ENCODE measurements around the gene LRMDA. TPM values are rescaled to one million over a fixed set of nuclear protein-coding genes. Genes with fewer than 3 reads are reported as not detected.

Gene LRMDA
- total and polyA plus RNA-seq, 2 donors (not counting 1 experiment from before 2014, with no cell fraction given), result 0.12 TPM; not detected in 1

- Mint-ChIP-seq H3K4me1 (no peaks in the 10 kb centered on the region), H3K4me3 (no peak overlapping the region), H3K27ac (no peak overlapping the region), H3K27me3 (peaks cover 3% of the 10 kb centered on the region), H3K9me3 (ENCODE audit: insufficient read depth) (no peaks in the 10 kb centered on the region)
- no peaks in the 10 kb centered on the region for H3K4me1 ChIP-seq (ENCODE audit: control insufficient read depth in 2 of 2, insufficient read depth in 2 of 2, low read length in 2 of 2)
- no peaks in the 10 kb centered on the region for H3K27me3 ChIP-seq (replicated peaks in 1 of 4; ENCODE audit: control extremely low read depth in 1 of 4, control insufficient read depth in 3 of 4, insufficient read depth in 4 of 4, low read length in 3 of 4)
- no peaks in the 10 kb centered on the region for H4K20me1 ChIP-seq (ENCODE audit: control insufficient read depth, insufficient read depth, low read length, poor library complexity, severe bottlenecking)
- no peak overlapping the region for H3K4me2 ChIP-seq (replicated peaks; ENCODE audit: low read depth, low read length, poor library complexity, severe bottlenecking)
- H3K9me3 ChIP-seq (ENCODE audit: control extremely low read depth in 1 of 3, control insufficient read depth in 2 of 3, insufficient read depth in 1 of 3, low read length in 2 of 3), result no peaks in the 10 kb centered on the region
- no peak for DNase-seq
- TF ChIP-seq CTCF (IDR thresholded peaks at IDR 0.05), result no peak
- TF ChIP-seq EZH2 (IDR thresholded peaks at IDR 0.05; ENCODE audit: borderline replicate concordance, insufficient read depth, low read depth, low read length, poor library complexity, severe bottlenecking), result no peak
- no peak overlapping the region for H3K4me3 ChIP-seq (ENCODE audit: control extremely low read depth in 1 of 5, extremely low read depth in 1 of 5, insufficient read depth in 1 of 5, low read depth in 2 of 5, low read length in 4 of 5)
- H3K27ac ChIP-seq (ENCODE audit: low read length in 2 of 2), result no peak overlapping the region
- CTCF ChIA-PET, result no interaction called here
- no peak for ATAC-seq (ENCODE audit: low read depth)
- no peak overlapping the region for H3K9ac ChIP-seq (ENCODE audit: low read length)
- no peaks in the 10 kb centered on the region for H3K36me3 ChIP-seq (replicated peaks in 1 of 2; ENCODE audit: control extremely low read depth in 1 of 2, control insufficient read depth in 1 of 2, extremely low read depth in 1 of 2, insufficient read depth in 2 of 2, low read length in 1 of 2)
- H2AFZ ChIP-seq (ENCODE audit: insufficient read depth, low read depth, low read length, poor library complexity, severe bottlenecking), result no peak overlapping the region
- POLR2A ChIA-PET, result no interaction called here
- intact Hi-C loops (cut with micrococcal nuclease), result no loop called here
- no peaks in the 10 kb centered on the region for H3K79me2 ChIP-seq (ENCODE audit: control insufficient read depth, insufficient read depth, low read length)
- WGBS (ENCODE audit: insufficient coverage), result 80% methylated on average over 1 of the region's 2 CpGs
Observed at GRCh38 chr10:75733135-75733890, 301.9 kb downstream of the LRMDA start.

- intact Hi-C loops (cut with micrococcal nuclease), result no loop called here
- Histone ChIP-seq H2AFZ (ENCODE audit: insufficient read depth, low read depth, low read length, poor library complexity, severe bottlenecking) (no peak overlapping the region), H3K27ac (ENCODE audit: low read length in 2 of 2) (no peak overlapping the region), H3K4me3 (ENCODE audit: control extremely low read depth in 1 of 5, extremely low read depth in 1 of 5, insufficient read depth in 1 of 5, low read depth in 2 of 5, low read length in 4 of 5) (no peak overlapping the region), H3K27me3 (replicated peaks in 1 of 4; ENCODE audit: control extremely low read depth in 1 of 4, control insufficient read depth in 3 of 4, insufficient read depth in 4 of 4, low read length in 3 of 4) (no peaks in the 10 kb centered on the region), H3K4me1 (ENCODE audit: control insufficient read depth in 2 of 2, insufficient read depth in 2 of 2, low read length in 2 of 2) (no peaks in the 10 kb centered on the region), H3K36me3 (replicated peaks in 1 of 2; ENCODE audit: control extremely low read depth in 1 of 2, control insufficient read depth in 1 of 2, extremely low read depth in 1 of 2, insufficient read depth in 2 of 2, low read length in 1 of 2) (no peaks in the 10 kb centered on the region), H3K4me2 (replicated peaks; ENCODE audit: low read depth, low read length, poor library complexity, severe bottlenecking) (no peak overlapping the region), H3K9ac (ENCODE audit: low read length) (no peak overlapping the region), H4K20me1 (ENCODE audit: control insufficient read depth, insufficient read depth, low read length, poor library complexity, severe bottlenecking) (no peaks in the 10 kb centered on the region), H3K9me3 (ENCODE audit: control extremely low read depth in 1 of 3, control insufficient read depth in 2 of 3, insufficient read depth in 1 of 3, low read length in 2 of 3) (no peaks in the 10 kb centered on the region), H3K79me2 (ENCODE audit: control insufficient read depth, insufficient read depth, low read length) (no peaks in the 10 kb centered on the region)
- Mint-ChIP-seq H3K4me1 (no peaks in the 10 kb centered on the region), H3K9me3 (ENCODE audit: insufficient read depth) (no peaks in the 10 kb centered on the region), H3K27me3 (no peaks in the 10 kb centered on the region), H3K4me3 (no peak overlapping the region), H3K27ac (no peak overlapping the region)
- CTCF ChIA-PET, result no interaction called here
- WGBS (ENCODE audit: insufficient coverage), result no CpG with 5 or more reads among the region's 5 CpGs
- TF ChIP-seq CTCF (IDR thresholded peaks at IDR 0.05), result no peak
- TF ChIP-seq EZH2 (IDR thresholded peaks at IDR 0.05; ENCODE audit: borderline replicate concordance, insufficient read depth, low read depth, low read length, poor library complexity, severe bottlenecking), result no peak
- DNase-seq, result no peak
- POLR2A ChIA-PET, result no interaction called here
- ATAC-seq (ENCODE audit: low read depth), result no peak
Observed at GRCh38 chr10:75736151-75736640, 304.8 kb downstream of the LRMDA start.
